Prostate gland (tissue), 2 donors: Measurements from ENCODE around the gene FDPS.

Source experiments
- POLR2A ChIP-seq: fragments of 450-650 bp; IDR thresholded peaks from one replicate; pipeline ENCODE4 v1.6.1; 2016; ENCODE audit warnings: antibody characterized with exemption, mild to moderate bottlenecking
- POLR2AphosphoS5 ChIP-seq: sonication (generic); formaldehyde crosslinking; IDR thresholded peaks from one replicate; pipeline ENCODE4 v1.6.1; 2017; ENCODE audit warnings: antibody characterized with exemption
- TF ChIP-seq, protein P1 (sequence below), 4 experiments: fragments of 200-600 bp in 2 of 4; fragments of 450-650 bp in 2 of 4; sonication (generic) in 2 of 4; IDR thresholded peaks; 1 replicate in 3 of 4; 2 replicates in 1 of 4; pipeline ENCODE4 v1.5.1; 2016 to 2019; ENCODE audit warnings: antibody characterized with exemption in 4 of 4, mild to moderate bottlenecking in 2 of 4, moderate library complexity in 2 of 4

DNA sequence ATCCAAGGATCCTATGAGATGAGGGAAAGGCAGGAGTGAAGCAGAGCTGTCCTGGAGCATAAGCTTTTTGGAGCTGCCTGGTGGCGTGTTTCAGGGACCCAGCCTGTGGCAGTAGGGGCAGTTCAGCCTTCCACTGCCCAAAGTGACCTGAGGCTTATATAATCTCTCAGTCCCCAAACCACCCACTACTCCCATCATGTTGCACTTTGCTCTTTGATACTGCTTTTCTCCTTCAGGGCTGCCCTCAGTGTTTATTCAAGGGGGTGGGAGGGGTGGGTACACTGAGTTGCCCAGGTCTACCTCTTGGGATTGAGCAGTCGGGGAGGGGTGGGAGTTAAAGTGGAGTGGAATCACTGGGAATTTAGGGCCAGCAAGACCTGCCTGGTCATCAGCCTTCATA is 22.1 kb upstream of the FDPS start:
- TF ChIP-seq POLR2AphosphoS5 (no peak), POLR2A (no peak)
- TF ChIP-seq, protein P1, sequence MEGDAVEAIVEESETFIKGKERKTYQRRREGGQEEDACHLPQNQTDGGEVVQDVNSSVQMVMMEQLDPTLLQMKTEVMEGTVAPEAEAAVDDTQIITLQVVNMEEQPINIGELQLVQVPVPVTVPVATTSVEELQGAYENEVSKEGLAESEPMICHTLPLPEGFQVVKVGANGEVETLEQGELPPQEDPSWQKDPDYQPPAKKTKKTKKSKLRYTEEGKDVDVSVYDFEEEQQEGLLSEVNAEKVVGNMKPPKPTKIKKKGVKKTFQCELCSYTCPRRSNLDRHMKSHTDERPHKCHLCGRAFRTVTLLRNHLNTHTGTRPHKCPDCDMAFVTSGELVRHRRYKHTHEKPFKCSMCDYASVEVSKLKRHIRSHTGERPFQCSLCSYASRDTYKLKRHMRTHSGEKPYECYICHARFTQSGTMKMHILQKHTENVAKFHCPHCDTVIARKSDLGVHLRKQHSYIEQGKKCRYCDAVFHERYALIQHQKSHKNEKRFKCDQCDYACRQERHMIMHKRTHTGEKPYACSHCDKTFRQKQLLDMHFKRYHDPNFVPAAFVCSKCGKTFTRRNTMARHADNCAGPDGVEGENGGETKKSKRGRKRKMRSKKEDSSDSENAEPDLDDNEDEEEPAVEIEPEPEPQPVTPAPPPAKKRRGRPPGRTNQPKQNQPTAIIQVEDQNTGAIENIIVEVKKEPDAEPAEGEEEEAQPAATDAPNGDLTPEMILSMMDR (IDR thresholded peaks at IDR 0.05), result no peak
